IPS DF 6.9 (cell line): ENCODE results near the gene RBM42.

ENCODE experiments used
- DNase-seq: peaks from one replicate; pipeline ENCODE4 v3.0.0-alpha.2; 2013; ENCODE audit warnings: low read depth, low spot score
- H3K27ac ChIP-seq: one replicate; pipeline ENCODE4 v1.5.1; 2013; ENCODE audit warnings: low read length, control low read depth
- H3K27me3 ChIP-seq: 2 replicates; pipeline ENCODE4 v1.6.1; 2013; ENCODE audit warnings: mild to moderate bottlenecking, low read length; ENCODE audit not compliant: control insufficient read depth, insufficient read depth
- H3K36me3 ChIP-seq: 2 replicates; pipeline ENCODE4 v1.6.1; 2013; ENCODE audit warnings: low read length; ENCODE audit not compliant: control insufficient read depth, insufficient read depth
- H3K4me1 ChIP-seq: 2 replicates; pipeline ENCODE4 v1.6.1; 2013; ENCODE audit warnings: low read length; ENCODE audit not compliant: control insufficient read depth, insufficient read depth
- H3K4me3 ChIP-seq: 2 replicates; pipeline ENCODE4 v1.5.1; 2013; ENCODE audit warnings: mild to moderate bottlenecking, low read length
- H3K9me3 ChIP-seq: 2 replicates; pipeline ENCODE4 v1.6.1; 2013; ENCODE audit warnings: low read length, inconsistent platforms; ENCODE audit not compliant: control insufficient read depth, insufficient read depth
- WGBS: extraction: QIAGEN DNeasy Blood & Tissue Kit; methylation state at CpG from one replicate; pipeline ENCODE4 v1.1.7; 2013; ENCODE audit warnings: mixed read lengths, missing lambda C conversion rate; ENCODE audit not compliant: insufficient read length, insufficient coverage; 5-methylcytosine and 5-hydroxymethylcytosine counted together

RBM42 gene

DNA sequence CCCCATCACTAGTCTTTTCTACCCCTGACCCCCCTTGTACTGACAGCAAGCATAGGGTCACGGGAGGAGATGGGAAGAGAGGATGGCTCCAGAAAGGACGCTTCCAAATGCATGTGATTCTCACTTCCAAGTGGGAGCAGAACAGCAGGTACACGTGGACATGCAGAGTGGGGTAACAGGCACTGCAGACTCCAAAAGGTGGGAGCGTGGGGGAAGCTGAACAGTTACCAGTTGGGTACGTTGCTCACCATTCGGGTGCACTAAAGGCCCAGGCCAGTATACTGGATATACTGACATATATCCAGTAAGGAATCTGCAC, 10.4 kb downstream of the RBM42 start:
- Histone ChIP-seq H3K4me3 (no peak overlapping the region), H3K9me3 (no peaks in the 10 kb centered on the region), H3K27me3 (no peaks in the 10 kb centered on the region), H3K27ac (no peak overlapping the region), H3K4me1 (peaks cover 9% of the 10 kb centered on the region; the same call in 1 of the 2 replicates), H3K36me3 (peaks cover 15% of the 10 kb centered on the region)
- no peak for DNase-seq
- no CpG with 5 or more reads among the region's 6 CpGs for WGBS

DNA sequence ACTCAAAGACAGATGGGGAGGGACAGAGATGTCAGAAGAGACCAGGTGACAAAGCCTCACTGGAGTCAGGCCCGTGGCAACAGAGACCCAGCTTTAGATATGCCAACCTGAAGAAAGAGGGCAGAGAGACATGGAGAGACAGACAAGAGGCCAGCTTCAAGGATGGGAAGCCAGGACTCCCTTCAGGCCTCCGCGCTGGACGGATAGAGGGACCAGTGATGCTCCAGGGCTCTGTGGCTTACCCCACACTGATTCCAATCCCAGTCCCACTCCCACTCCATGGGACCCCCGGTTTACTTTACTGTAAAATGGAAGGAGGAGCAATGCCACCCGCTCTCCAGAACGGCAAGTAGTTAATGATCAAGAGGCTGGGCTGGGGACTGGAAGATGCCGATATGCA, 11.0 kb downstream of the RBM42 start:
- DNase-seq = no peak
- Histone ChIP-seq H3K9me3 (no peaks in the 10 kb centered on the region), H3K27ac (no peak overlapping the region), H3K4me3 (no peak overlapping the region), H3K36me3 (peaks cover 14% of the 10 kb centered on the region; the same call in 1 of the 2 replicates), H3K27me3 (no peaks in the 10 kb centered on the region), H3K4me1 (peaks cover 9% of the 10 kb centered on the region; the same call in 1 of the 2 replicates)
- WGBS = no CpG with 5 or more reads among the region's 8 CpGs

DNA sequence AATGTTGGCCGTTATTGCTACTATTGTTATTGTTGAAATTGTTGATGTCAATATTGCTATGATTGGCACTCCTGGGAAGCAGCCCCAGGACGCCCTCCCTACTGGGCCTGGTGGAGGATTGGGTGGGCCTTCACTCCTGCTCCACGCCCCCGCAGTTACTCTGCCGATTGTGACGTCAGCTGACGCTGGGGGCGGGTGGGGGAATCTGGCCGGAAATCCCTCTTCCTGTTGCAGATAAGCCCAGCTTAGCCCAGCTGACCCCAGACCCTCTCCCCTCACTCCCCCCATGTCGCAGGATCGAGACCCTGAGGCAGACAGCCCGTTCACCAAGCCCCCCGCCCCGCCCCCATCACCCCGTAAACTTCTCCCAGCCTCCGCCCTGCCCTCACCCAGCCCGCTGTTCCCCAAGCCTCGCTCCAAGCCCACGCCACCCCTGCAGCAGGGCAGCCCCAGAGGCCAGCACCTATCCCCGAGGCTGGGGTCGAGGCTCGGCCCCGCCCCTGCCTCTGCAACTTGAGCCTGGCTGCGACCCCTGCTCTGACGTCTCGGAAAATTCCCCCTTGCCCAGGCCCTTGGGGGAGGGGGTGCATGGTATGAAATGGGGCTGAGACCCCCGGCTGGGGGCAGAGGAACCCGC, 12.8 kb downstream of the RBM42 start, which contains the start of gene ETV2:
Gene ETV2, plus strand, starts transcription at position 231 of the 637 bp plus-strand sequence. CDS start 716 bp downstream, outside the sequence.
- no peak within 1 kb of the TSS for H3K4me3 ChIP-seq
- no peak within 1 kb of the TSS for H3K27ac ChIP-seq
- no peaks in the 10 kb centered on the region for H3K27me3 ChIP-seq
- no CpG with 5 or more reads among the region's 28 CpGs for WGBS
- DNase-seq = no peak
- peaks cover 10% of the 10 kb centered on the region; the same call in 1 of the 2 replicates for H3K36me3 ChIP-seq
- no peaks in the 10 kb centered on the region for H3K9me3 ChIP-seq
- H3K4me1 ChIP-seq = peaks cover 9% of the 10 kb centered on the region; the same call in 1 of the 2 replicates

DNA sequence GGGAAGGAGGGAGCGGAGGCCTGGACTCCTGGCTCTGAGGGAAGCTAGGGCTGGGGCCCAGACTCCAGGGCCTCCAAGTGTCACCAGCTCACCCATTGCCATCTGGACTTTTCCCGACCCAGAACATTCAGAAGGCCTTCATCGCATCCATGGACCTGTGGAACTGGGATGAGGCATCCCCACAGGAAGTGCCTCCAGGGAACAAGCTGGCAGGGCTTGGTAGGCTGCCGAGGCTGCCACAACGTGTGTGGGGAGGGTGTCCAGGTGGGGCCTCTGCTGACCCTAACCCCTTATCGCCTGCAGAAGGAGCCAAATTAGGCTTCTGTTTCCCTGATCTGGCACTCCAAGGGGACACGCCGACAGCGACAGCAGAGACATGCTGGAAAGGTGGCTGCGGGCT, 13.5 kb downstream of the RBM42 start:
- Histone ChIP-seq H3K4me3 (no peak overlapping the region), H3K9me3 (no peaks in the 10 kb centered on the region), H3K4me1 (peaks cover 9% of the 10 kb centered on the region; the same call in 1 of the 2 replicates), H3K27me3 (no peaks in the 10 kb centered on the region), H3K27ac (no peak overlapping the region), H3K36me3 (peaks cover 5% of the 10 kb centered on the region; the same call in 1 of the 2 replicates)
- no peak for DNase-seq
- no CpG with 5 or more reads among the region's 10 CpGs for WGBS

DNA sequence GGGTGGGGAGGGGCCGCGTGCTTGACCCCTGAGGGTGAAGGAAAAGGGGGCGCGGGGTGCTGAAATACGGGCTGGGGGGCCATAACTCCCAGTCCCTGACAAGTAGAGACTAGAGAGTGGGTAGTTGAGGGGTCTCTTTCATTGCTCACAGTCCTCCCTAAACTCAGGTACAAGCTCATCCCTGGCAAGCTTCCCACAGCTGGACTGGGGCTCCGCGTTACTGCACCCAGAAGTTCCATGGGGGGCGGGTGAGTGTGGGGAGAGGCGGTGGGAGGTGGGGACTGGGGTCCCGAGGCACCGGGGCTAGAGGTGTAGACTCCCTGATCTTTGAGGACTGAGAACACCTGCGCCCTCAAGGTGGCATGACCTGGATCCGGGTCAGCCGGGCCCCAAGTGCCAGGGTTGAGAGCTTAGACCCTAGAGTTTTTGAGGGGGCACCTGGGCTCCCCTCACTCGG, 14.0 kb downstream of the RBM42 start:
- Histone ChIP-seq H3K27me3 (no peaks in the 10 kb centered on the region), H3K27ac (no peak overlapping the region), H3K4me1 (peaks cover 9% of the 10 kb centered on the region; the same call in 1 of the 2 replicates), H3K9me3 (no peaks in the 10 kb centered on the region), H3K4me3 (peak overlapping the region; percentile 68; the same call in 1 of the 2 replicates), H3K36me3 (peaks cover 2% of the 10 kb centered on the region; the same call in 1 of the 2 replicates)
- DNase-seq = no peak
- WGBS = no CpG with 5 or more reads among the region's 15 CpGs

DNA sequence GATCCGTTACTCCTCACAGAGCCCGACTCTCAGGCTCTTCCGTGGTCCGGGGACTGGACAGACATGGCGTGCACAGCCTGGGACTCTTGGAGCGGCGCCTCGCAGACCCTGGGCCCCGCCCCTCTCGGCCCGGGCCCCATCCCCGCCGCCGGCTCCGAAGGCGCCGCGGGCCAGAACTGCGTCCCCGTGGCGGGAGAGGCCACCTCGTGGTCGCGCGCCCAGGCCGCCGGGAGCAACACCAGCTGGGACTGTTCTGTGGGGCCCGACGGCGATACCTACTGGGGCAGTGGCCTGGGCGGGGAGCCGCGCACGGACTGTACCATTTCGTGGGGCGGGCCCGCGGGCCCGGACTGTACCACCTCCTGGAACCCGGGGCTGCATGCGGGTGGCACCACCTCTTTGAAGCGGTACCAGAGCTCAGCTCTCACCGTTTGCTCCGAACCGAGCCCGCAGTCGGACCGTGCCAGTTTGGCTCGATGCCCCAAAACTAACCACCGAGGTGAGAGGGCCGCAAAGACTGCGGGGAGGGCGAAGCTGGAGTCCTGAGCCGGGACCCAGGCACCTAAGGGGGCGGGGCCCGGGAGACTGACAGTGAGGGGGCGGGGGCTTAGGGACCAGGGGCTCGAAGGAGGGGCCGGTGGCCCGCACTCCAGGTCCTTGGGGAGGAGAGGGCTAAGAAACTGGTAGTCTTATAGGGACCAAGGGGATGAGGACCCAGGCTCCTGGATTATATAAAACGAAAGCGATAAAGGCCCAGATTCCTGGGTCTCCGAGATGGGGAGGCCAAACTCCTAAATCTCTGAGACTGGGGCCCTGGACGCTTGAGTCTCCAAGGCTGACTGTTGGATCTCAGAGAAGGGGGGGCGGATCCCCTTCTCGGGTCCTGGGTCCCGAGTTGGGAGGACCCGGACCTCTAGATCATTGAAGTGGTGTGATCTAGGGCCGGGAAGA, 14.7 kb downstream of the RBM42 start:
- H3K4me3 ChIP-seq = peak overlapping the region; percentile 68; the same call in 1 of the 2 replicates
- no peak overlapping the region for H3K27ac ChIP-seq
- H3K36me3 ChIP-seq = no peaks in the 10 kb centered on the region
- WGBS = no CpG with 5 or more reads among the region's 69 CpGs
- H3K27me3 ChIP-seq = no peaks in the 10 kb centered on the region
- DNase-seq = no peak
- peaks cover 9% of the 10 kb centered on the region; the same call in 1 of the 2 replicates for H3K4me1 ChIP-seq
- H3K9me3 ChIP-seq = no peaks in the 10 kb centered on the region

DNA sequence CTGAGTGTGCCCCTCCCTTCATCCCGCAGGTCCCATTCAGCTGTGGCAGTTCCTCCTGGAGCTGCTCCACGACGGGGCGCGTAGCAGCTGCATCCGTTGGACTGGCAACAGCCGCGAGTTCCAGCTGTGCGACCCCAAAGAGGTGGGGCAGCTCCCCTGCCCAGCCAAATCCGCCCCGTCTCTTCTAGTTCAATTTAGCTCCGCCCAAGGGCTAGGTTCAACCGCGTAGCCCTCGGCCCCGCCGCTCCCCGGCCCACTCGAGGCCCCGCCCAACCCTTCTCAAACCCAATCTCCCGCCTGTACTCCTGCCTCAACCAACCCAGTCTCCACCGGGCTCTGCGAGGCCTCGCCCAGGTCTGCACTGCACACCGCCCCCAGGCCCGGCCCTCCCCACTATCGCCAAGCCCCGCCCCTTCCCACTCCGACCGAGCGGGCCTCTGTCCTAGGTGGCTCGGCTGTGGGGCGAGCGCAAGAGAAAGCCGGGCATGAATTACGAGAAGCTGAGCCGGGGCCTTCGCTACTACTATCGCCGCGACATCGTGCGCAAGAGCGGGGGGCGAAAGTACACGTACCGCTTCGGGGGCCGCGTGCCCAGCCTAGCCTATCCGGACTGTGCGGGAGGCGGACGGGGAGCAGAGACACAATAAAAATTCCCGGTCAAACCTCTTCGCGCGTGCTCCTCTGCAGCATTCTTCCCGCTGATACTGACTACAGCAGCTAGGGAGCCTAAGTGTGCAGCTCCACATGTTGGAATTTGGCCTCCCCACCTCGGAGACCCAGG, 15.6 kb downstream of the RBM42 start:
- Histone ChIP-seq H3K9me3 (no peaks in the 10 kb centered on the region), H3K4me3 (peak overlapping the region; percentile 38; the same call in 1 of the 2 replicates), H3K36me3 (no peaks in the 10 kb centered on the region), H3K27ac (no peak overlapping the region), H3K4me1 (peaks cover 5% of the 10 kb centered on the region; the same call in 1 of the 2 replicates), H3K27me3 (no peaks in the 10 kb centered on the region)
- peak; percentile 89 for DNase-seq
- WGBS = no CpG with 5 or more reads among the region's 60 CpGs

DNA sequence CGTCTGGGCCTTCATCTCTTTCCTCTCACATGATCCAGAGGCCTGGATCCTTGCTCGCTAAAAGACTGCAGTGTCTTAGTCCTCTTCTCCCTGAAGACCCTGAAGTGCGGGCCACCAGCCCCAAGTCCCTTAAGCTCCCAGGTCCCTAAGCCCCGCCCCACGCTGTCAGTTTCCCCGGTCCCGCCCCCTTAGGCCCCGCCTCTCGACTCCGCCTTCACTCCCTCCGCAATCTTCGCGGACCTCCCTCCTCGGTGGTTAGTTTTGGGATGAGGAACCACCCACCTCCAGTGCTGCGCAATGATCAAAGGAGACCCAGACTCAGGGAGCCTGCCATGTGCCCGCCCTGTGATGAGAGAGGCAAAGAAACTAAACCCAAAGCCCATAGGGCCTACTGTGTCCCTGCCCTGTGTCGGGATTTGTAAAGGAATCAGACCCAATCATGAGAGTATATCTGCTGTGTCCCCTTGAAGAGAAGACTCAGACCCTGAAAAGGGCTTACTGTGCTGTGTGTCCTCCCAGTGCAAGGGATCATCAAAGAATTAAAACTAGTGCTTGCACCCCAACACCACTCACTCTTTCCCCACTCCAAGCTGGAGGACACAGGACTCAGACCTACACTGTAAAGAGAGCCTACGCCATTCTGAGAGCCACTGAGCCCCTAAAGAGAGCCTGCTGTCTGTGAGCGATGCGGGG, 16.3 kb downstream of the RBM42 start:
- no peaks in the 10 kb centered on the region for H3K36me3 ChIP-seq
- H3K4me3 ChIP-seq = peak overlapping the region; percentile 21; the same call in 1 of the 2 replicates
- no peaks in the 10 kb centered on the region for H3K9me3 ChIP-seq
- H3K27me3 ChIP-seq = no peaks in the 10 kb centered on the region
- no CpG with 5 or more reads among the region's 20 CpGs for WGBS
- H3K4me1 ChIP-seq = peaks cover 5% of the 10 kb centered on the region; the same call in 1 of the 2 replicates
- no peak for DNase-seq
- H3K27ac ChIP-seq = no peak overlapping the region

DNA sequence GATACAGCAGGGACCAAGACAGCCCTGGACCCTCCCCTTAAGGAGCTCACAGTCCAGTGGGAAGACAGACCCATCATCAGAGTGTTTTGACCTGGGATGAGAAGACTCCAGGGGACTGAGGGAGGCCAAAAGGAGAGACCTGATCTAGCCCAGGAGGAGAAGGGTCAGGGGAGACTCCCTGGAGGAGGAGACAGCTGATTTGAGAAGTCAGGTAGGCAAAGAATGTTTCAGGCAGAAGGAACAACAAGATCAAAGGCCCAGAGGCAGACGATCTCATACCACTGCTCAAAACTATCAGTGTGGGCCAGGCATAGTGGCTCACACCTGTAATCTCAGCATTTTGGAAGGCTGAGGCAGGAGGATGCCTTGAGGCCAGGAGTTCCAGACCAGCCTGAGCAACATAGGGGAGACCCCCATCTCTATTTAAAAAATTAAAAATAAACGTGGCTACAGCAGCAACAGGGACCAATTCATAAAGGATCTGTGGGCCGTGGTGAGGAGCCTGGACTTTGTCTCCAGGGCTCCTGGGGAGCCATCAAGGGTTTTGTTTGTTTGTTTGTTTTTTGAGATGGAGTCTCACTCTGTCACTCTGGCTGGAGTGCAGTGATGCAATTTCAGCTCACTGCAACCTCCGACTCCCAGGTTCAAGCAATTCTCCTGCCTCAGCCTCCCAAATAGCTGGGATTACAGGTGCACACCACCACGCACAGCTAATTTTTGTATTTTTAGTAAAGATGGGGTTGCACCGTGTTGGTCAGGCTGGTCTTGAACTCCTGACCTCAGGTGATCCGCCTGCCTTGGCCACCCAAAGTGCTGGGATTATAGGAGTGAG, 17.1 kb downstream of the RBM42 start:
- H3K4me1 ChIP-seq = peaks cover 5% of the 10 kb centered on the region; the same call in 1 of the 2 replicates
- no peak overlapping the region for H3K27ac ChIP-seq
- WGBS = no CpG with 5 or more reads among the region's 7 CpGs
- no peak for DNase-seq
- no peak overlapping the region for H3K4me3 ChIP-seq
- 0 out of 2 replicates have a peak, but pooled peaks cover 2% of the 10 kb centered on the region for H3K36me3 ChIP-seq
- no peaks in the 10 kb centered on the region for H3K9me3 ChIP-seq
- no peaks in the 10 kb centered on the region for H3K27me3 ChIP-seq
